ENCODE results near the gene STK17B. TPM values are rescaled to one million over a fixed set of nuclear protein-coding genes. Genes with fewer than 3 reads are reported as not detected.
A peak's percentile ranks its signal among the peaks of the same experiment; 100 is the strongest.

STK17B gene
- total RNA-seq, 1 donor from 2014 or later = 66.9 TPM

DNA sequence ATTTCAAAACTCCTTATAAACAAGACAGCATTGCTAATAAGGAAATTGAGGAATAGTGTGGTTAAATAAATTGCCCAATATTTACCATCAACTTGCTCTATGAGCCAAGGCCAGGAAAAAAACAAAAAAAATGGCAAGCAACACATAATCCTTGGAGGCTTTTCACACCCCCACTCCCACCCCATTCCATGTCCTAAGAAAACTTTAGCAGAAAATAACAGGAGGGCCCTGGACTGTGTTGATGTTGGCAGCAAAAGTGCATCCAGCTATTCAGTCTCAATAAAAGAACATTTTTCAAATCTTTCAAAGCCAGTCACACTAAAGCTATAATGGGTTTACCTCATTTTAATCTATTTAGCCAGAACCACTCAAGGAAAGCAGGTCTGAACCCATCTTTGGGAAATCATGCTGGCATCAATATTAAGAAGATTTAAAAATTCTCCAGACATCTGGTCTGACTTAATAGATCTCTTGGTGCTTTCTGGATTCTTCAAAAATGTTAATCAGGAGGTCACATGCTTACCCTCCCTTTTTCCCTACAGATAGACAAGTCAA lies 34.6 kb upstream of the STK17B start:
- Histone ChIP-seq H3K27me3 (no peaks in the 10 kb centered on the region), H3K36me3 (no peaks in the 10 kb centered on the region), H3K4me1 (peaks cover 17% of the 10 kb centered on the region), H3K27ac (no peak overlapping the region), H3K9me3 (no peaks in the 10 kb centered on the region), H3K4me3 (no peak overlapping the region)
- intact Hi-C loops (cut with DNase I) = no loop called here
- DNase-seq = no peak
- TF ChIP-seq, protein P1, sequence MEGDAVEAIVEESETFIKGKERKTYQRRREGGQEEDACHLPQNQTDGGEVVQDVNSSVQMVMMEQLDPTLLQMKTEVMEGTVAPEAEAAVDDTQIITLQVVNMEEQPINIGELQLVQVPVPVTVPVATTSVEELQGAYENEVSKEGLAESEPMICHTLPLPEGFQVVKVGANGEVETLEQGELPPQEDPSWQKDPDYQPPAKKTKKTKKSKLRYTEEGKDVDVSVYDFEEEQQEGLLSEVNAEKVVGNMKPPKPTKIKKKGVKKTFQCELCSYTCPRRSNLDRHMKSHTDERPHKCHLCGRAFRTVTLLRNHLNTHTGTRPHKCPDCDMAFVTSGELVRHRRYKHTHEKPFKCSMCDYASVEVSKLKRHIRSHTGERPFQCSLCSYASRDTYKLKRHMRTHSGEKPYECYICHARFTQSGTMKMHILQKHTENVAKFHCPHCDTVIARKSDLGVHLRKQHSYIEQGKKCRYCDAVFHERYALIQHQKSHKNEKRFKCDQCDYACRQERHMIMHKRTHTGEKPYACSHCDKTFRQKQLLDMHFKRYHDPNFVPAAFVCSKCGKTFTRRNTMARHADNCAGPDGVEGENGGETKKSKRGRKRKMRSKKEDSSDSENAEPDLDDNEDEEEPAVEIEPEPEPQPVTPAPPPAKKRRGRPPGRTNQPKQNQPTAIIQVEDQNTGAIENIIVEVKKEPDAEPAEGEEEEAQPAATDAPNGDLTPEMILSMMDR (IDR thresholded peaks at IDR 0.05) = no peak
- peak; percentile 49 for ATAC-seq

DNA sequence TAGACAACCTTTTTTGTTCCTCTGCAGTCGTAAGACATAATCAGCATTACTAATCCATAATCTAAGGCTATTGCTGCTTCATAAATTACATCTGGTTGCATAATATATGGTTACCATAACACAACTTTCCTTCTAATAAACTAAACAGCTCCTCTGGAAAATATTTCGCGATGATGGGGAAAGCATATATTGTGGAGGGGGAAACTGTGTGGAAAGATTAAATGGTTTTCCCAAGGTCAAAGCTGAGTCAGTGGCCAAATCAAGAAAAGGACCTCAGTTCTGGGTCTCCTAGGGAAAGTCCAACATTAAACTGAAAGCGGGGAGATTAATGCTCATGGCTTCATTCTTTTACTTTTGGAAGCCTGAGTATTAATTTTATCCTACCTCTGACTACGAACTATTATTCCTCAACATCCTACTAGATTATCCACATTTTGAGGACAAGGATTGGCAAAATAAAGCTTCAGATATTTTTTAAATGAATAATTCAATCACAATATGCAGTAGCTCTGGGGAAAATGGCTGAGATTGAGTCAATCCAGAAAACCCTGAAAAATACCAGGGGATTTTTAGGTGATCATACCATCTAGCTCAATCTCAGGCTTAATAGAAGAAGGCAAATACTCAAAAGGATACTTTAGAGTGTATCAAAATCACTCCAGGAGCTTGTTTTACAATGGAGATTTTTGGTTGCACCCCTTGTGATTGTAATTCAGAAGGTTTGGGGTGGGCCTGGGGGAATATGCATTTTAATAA lies 33.8 kb upstream of the STK17B start:
- TF ChIP-seq, protein P1 (IDR thresholded peaks at IDR 0.05) = no peak
- no peak overlapping the region for H3K4me3 ChIP-seq
- ATAC-seq (no peak), DNase-seq (no peak)
- H3K4me1 ChIP-seq = peaks cover 18% of the 10 kb centered on the region
- H3K36me3 ChIP-seq = no peaks in the 10 kb centered on the region
- no peak overlapping the region for H3K27ac ChIP-seq
- H3K9me3 ChIP-seq = no peaks in the 10 kb centered on the region
- intact Hi-C loops (cut with DNase I) = no loop called here
- no peaks in the 10 kb centered on the region for H3K27me3 ChIP-seq

DNA sequence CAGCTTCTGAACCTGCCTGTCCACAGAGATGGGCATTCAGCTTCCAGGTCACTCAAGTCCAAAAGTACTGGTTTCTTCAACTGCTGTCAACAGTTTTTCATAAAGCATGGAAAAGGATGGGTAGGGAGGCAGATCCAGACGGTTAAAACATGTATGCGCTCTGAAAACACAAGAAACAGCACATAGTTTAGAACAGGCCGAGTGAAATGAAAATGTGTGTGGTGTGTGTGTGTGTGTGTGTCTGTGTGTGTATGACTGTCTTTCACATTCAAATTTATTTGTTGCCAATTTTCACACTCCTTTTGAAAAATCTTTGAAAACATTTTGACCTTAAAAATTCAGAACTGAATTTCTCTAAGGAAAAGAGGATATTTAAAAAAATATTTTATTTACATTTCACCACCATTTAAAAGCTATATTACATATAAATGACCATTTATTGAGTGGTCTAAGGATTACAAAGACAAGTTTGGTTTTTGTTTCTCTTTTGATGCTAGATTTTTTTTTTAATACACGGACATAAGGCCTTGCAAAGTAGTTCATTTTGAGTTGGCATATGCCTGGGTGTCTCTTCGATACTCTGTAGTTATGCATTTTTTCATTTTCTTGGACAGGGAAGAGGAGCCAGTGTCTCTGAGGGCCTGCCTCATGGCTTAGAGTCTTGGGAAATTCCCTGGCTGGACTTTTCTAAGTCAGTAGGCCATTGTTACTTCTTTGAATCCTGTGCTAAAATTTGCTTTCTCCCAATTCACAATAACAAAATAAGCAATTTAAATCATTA lies 30.0 kb upstream of the STK17B start:
- TF ChIP-seq, protein P1 (IDR thresholded peaks at IDR 0.05) = no peak
- no peak overlapping the region for H3K27ac ChIP-seq

DNA sequence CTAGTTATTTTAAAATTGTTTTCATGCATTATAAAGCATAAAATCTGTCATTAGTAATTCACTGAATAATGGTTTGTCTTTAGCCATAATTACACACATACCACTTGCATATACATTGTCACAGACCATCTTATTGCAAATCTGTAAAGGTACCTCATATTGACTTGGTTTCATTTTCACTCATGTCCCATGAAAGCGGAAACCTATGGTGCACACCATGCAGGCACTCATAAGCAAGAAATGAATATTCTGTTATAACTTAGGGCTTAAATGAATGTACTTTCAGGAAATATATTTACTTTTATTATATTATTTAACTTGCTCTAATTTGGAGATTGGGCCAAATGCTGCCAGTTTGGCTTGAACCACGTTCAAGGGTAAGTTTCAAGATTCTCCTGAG lies 29.2 kb upstream of the STK17B start:
- Histone ChIP-seq H3K36me3 (no peaks in the 10 kb centered on the region), H3K27me3 (no peaks in the 10 kb centered on the region), H3K4me1 (peaks cover 9% of the 10 kb centered on the region), H3K9me3 (no peaks in the 10 kb centered on the region), H3K4me3 (no peak overlapping the region), H3K27ac (no peak overlapping the region)
- TF ChIP-seq, protein P1 (IDR thresholded peaks at IDR 0.05) = no peak
- intact Hi-C loops (cut with DNase I) = no loop called here
- DNase-seq (no peak), ATAC-seq (no peak)

More for the DNA sequence above, 30.0 kb upstream of the STK17B start:
- Histone ChIP-seq H3K4me1 (peaks cover 9% of the 10 kb centered on the region), H3K27me3 (no peaks in the 10 kb centered on the region), H3K9me3 (no peaks in the 10 kb centered on the region), H3K36me3 (no peaks in the 10 kb centered on the region), H3K4me3 (no peak overlapping the region)
- DNase-seq (no peak), ATAC-seq (no peak)
- intact Hi-C loops (cut with DNase I) = no loop called here

DNA sequence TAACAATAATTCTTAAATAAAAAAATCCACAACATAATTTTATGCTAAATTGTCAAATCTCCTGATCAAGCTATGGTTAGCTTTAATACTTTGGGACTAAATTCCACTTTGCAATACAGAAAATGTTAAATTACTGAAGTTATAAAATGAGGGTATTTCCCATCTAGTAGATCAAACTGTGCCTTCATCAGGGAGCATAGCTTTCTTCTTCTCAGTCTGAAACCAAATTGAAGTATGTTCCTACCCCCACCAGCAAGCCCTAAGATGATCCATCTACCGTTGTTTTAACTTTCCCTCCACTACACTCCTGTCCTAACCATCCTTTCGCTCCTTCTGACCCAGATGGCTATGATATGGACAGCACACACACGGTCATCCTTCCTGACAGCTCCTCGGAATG lies 24.4 kb upstream of the STK17B start:
- Histone ChIP-seq H3K27ac (no peak overlapping the region), H3K9me3 (no peaks in the 10 kb centered on the region), H3K36me3 (no peaks in the 10 kb centered on the region), H3K27me3 (no peaks in the 10 kb centered on the region), H3K4me3 (no peak overlapping the region), H3K4me1 (no peaks in the 10 kb centered on the region)
- TF ChIP-seq, protein P1 (IDR thresholded peaks at IDR 0.05) = no peak
- intact Hi-C loops (cut with DNase I) = no loop called here
- DNase-seq = no peak
- no peak for ATAC-seq
